ENCODE measurements around the gene BPTF. TPM values are rescaled to one million over a fixed set of nuclear protein-coding genes. Genes with fewer than 3 reads are reported as not detected.

BPTF gene
- total and polyA plus RNA-seq, 2 of the 13 experiments (the other 11 are each of a cell fraction or from before 2014, with no cell fraction given): 43.5 to 66.1 TPM

- TF ChIP-seq HNF4G (IDR thresholded peaks at IDR 0.05; ENCODE audit: borderline replicate concordance, low read depth, low read length) (no peak), HNF4G (CRISPR knock-in tag; IDR thresholded peaks at IDR 0.05; ENCODE audit: borderline replicate concordance, low read depth) (no peak), SNAPC4 (CRISPR knock-in tag; IDR thresholded peaks at IDR 0.05) (no peak), GRHL1 (CRISPR knock-in tag; conservative IDR thresholded peaks at IDR 0.05) (no peak), NR2C2 (CRISPR knock-in tag; IDR thresholded peaks at IDR 0.05; ENCODE audit: borderline replicate concordance) (no peak; the same call in none of the 2 replicates), MYPOP (CRISPR knock-in tag; IDR thresholded peaks at IDR 0.05) (0 out of 2 replicates have a peak, but pooled peaks have one; percentile 44), SOX5 (CRISPR knock-in tag; IDR thresholded peaks at IDR 0.05; ENCODE audit: borderline replicate concordance) (no peak), ZSCAN9 (CRISPR knock-in tag; IDR thresholded peaks at IDR 0.05; ENCODE audit: borderline replicate concordance) (no peak; the same call in 1 of the 2 replicates), ZNF605 (CRISPR knock-in tag; IDR thresholded peaks at IDR 0.05) (no peak), EP300 (IDR thresholded peaks at IDR 0.05; ENCODE audit: low read depth in 2 of 2, low read length in 2 of 2) (no peak), EP300 (CRISPR knock-in tag; IDR thresholded peaks at IDR 0.05; ENCODE audit: borderline replicate concordance) (no peak), KLF12 (CRISPR knock-in tag; IDR thresholded peaks at IDR 0.05; ENCODE audit: borderline replicate concordance) (no peak), PRPF4 (IDR thresholded peaks at IDR 0.05; ENCODE audit: low read depth, low read length, poor library complexity, severe bottlenecking) (no peak), GPBP1L1 (CRISPR knock-in tag; IDR thresholded peaks at IDR 0.05) (no peak), POLR2AphosphoS2 (IDR thresholded peaks at IDR 0.05; ENCODE audit: low read depth, low read length) (no peak), GLMP (CRISPR knock-in tag; IDR thresholded peaks at IDR 0.05; ENCODE audit: borderline replicate concordance) (no peak), NFRKB (IDR thresholded peaks at IDR 0.05) (no peak)
Measured at GRCh38 chr17:67993153-67993997, 168.1 kb downstream of the BPTF start (continued).

All from HepG2 (cell line).